Common myeloid progenitor, CD34-positive (primary cell): ENCODE data around the gene TMEM175.

Experiments used
- CTCF ChIA-PET: fragments of 350-600 bp; sonication (Branson Sonifier 250); formaldehyde crosslinking; loops from one replicate; lab custom pipeline; 2021; ENCODE audit warnings: antibody characterized with exemption; lab: Charles Lee
- POLR2A ChIA-PET: fragments of 350-600 bp; sonication (Branson Sonifier 250); formaldehyde crosslinking; loops from one replicate; lab custom pipeline; 2021; ENCODE audit warnings: antibody characterized with exemption; lab: Charles Lee
- DNase-seq, 3 donors: peaks; one replicate each; pipeline versions ENCODE4 v3.0.0 to v3.0.0-alpha.2; 2013
- H3K27ac ChIP-seq, 2 experiments: 1 replicate in 1 of 2; 2 replicates in 1 of 2; pipeline ENCODE4 v1.7.0; 2013; ENCODE audit warnings: inconsistent platforms in 2 of 2, low read length in 2 of 2, mild to moderate bottlenecking in 2 of 2, low read depth in 1 of 2, moderate library complexity in 1 of 2; ENCODE audit not compliant: severe bottlenecking in 2 of 2, insufficient read depth in 1 of 2, poor library complexity in 1 of 2
- H3K27me3 ChIP-seq, 5 experiments: replicated peaks in 2 of 5; 1 replicate in 3 of 5; 2 replicates in 2 of 5; pipeline versions ENCODE4 v1.6.1 to v1.7.0; 2013; ENCODE audit warnings: low read length in 4 of 5, mild to moderate bottlenecking in 2 of 5, moderate library complexity in 2 of 5, inconsistent platforms in 1 of 5; ENCODE audit not compliant: insufficient read depth in 5 of 5, control insufficient read depth in 4 of 5
- H3K36me3 ChIP-seq, 4 experiments: 1 replicate in 2 of 4; 2 replicates in 2 of 4; pipeline versions ENCODE4 v1.6.1 to v1.7.0; 2013; ENCODE audit warnings: low read length in 3 of 4, control low read depth in 1 of 4, mild to moderate bottlenecking in 1 of 4; ENCODE audit not compliant: control insufficient read depth in 4 of 4, insufficient read depth in 4 of 4
- H3K4me1 ChIP-seq, 4 experiments: 1 replicate in 3 of 4; 2 replicates in 1 of 4; pipeline versions ENCODE4 v1.6.1 to v1.7.1; 2013; ENCODE audit warnings: low read length in 3 of 4, mild to moderate bottlenecking in 3 of 4, control low read depth in 1 of 4, inconsistent platforms in 1 of 4, moderate library complexity in 1 of 4; ENCODE audit not compliant: control insufficient read depth in 4 of 4, insufficient read depth in 4 of 4; ENCODE audit errors: control extremely low read depth in 1 of 4
- H3K4me3 ChIP-seq, 7 experiments: 1 replicate in 4 of 7; 2 replicates in 3 of 7; pipeline versions ENCODE4 v1.5.1 to v1.7.0; 2013; ENCODE audit warnings: mild to moderate bottlenecking in 7 of 7, low read length in 6 of 7, moderate library complexity in 6 of 7, inconsistent platforms in 2 of 7, low read depth in 2 of 7, control low read depth in 1 of 7; ENCODE audit not compliant: insufficient read depth in 4 of 7, control insufficient read depth in 1 of 7; ENCODE audit errors: extremely low read depth in 1 of 7
- H3K9me3 ChIP-seq, 5 experiments: 1 replicate in 4 of 5; 2 replicates in 1 of 5; pipeline versions ENCODE4 v1.6.1 to v1.7.1; 2013; ENCODE audit warnings: low read length in 4 of 5, mild to moderate bottlenecking in 2 of 5, inconsistent platforms in 1 of 5, low read depth in 1 of 5, moderate library complexity in 1 of 5; ENCODE audit not compliant: control insufficient read depth in 4 of 5, insufficient read depth in 2 of 5; ENCODE audit errors: control extremely low read depth in 1 of 5
- WGBS: methylation state at CpG from one replicate; pipeline ENCODE4 v1.1.5; 2013; ENCODE audit not compliant: insufficient coverage; 5-methylcytosine and 5-hydroxymethylcytosine counted together

The TMEM175 gene

GRCh38 chr4:986428-986878 is 54.2 kb downstream of the TMEM175 start:
- 0% methylated on average over 11 of the region's 14 CpGs for WGBS
- H3K4me3 ChIP-seq = peak overlapping the region; percentile 65 to 90 (median 81)

GRCh38 chr4:986879-987623 is 54.8 kb downstream of the TMEM175 start, which contains the start of gene IDUA:
Gene IDUA, plus strand, starts transcription at chr4:987044. Its CDS starts 41 bp downstream, at chr4:987085.
- CTCF ChIA-PET = interaction anchor here (0.7 to 2.5 kb wide), 24 partner anchors 10 to 277 kb away, joined by 3 to 17 read pairs (median 4); partner anchors contain the start of genes DGKQ, GAK and TMEM175
- under 1% methylated on average over 60 of the region's 69 CpGs for WGBS

More at GRCh38 chr4:986428-986878, 54.2 kb downstream of the TMEM175 start:
- Histone ChIP-seq H3K27me3 (no peaks in the 10 kb centered on the region), H3K27ac (peak overlapping the region in 1 of 2 experiments; percentile 86), H3K9me3 (no peaks in the 10 kb centered on the region), H3K36me3 (peaks cover 0 to 21% (median 11%) of the 10 kb centered on the region in 4 experiments), H3K4me1 (peaks cover 6 to 30% (median 29%) of the 10 kb centered on the region in 4 experiments)
- ChIA-PET POLR2A (interaction anchor here (0.6 to 1.0 kb wide), 4 partner anchors 18 to 212 kb away, joined by 3 to 4 read pairs (median 3); partner anchors contain the start of genes GAK and TMEM175), CTCF (interaction anchor here (0.8 to 2.5 kb wide), 18 partner anchors 9 to 278 kb away, joined by 3 to 17 read pairs (median 4); partner anchors contain the start of genes DGKQ, GAK and TMEM175)
- no peak for DNase-seq

GRCh38 chr4:987624-988513 is 55.6 kb downstream of the TMEM175 start:
- Histone ChIP-seq H3K27ac (peak overlapping the region in 1 of 2 experiments; percentile 25), H3K4me1 (peaks cover 6 to 30% (median 29%) of the 10 kb centered on the region in 4 experiments), H3K9me3 (no peaks in the 10 kb centered on the region), H3K4me3 (peak overlapping the region; percentile 65 to 90 (median 81)), H3K36me3 (peaks cover 0 to 26% (median 13%) of the 10 kb centered on the region in 4 experiments), H3K27me3 (no peaks in the 10 kb centered on the region)
- 89% methylated on average over 35 of the region's 37 CpGs for WGBS
- ChIA-PET POLR2A (interaction anchor here (0.8 to 1.0 kb wide), 3 partner anchors 9 to 99 kb away, joined by 3 to 4 read pairs (median 3); partner anchors contain the start of genes GAK and TMEM175), CTCF (interaction anchor here (0.7 to 2.5 kb wide), 22 partner anchors 10 to 250 kb away, joined by 3 to 17 read pairs (median 4); partner anchors contain the start of genes DGKQ, GAK and TMEM175)
- DNase-seq = no peak

More at GRCh38 chr4:986879-987623, 54.8 kb downstream of the TMEM175 start, which contains the start of gene IDUA:
- Histone ChIP-seq H3K4me3 (peak within 1 kb of the TSS; percentile 65 to 90 (median 81)), H3K36me3 (peaks cover 0 to 26% (median 13%) of the 10 kb centered on the region in 4 experiments), H3K27me3 (no peaks in the 10 kb centered on the region), H3K9me3 (no peaks in the 10 kb centered on the region), H3K4me1 (peaks cover 6 to 30% (median 29%) of the 10 kb centered on the region in 4 experiments), H3K27ac (peak within 1 kb of the TSS in 1 of 2 experiments; percentile 86)
- DNase-seq = peak; percentile 88 to 93 (median 90)
- POLR2A ChIA-PET = interaction anchor here (0.8 to 1.0 kb wide), 4 partner anchors 8 to 212 kb away, joined by 3 to 4 read pairs (median 3); partner anchors contain the start of genes GAK and TMEM175

- no peak for DNase-seq
- Histone ChIP-seq H3K4me3 (no peak overlapping the region), H3K27ac (no peak overlapping the region), H3K36me3 (peaks cover 0 to 26% (median 13%) of the 10 kb centered on the region in 4 experiments), H3K27me3 (no peaks in the 10 kb centered on the region), H3K9me3 (no peaks in the 10 kb centered on the region), H3K4me1 (peaks cover 6 to 30% (median 29%) of the 10 kb centered on the region in 4 experiments)
- WGBS = 96% methylated on average over 65 of the region's 69 CpGs
- ChIA-PET CTCF (interaction anchor here (0.6 to 2.5 kb wide), 3 partner anchors 93 to 247 kb away, joined by 3 to 17 read pairs (median 3); no protein-coding TSS in a partner anchor), POLR2A (no interaction called here)
These were observed 56.8 kb downstream of the TMEM175 start for GRCh38 chr4:988726-989721.

DNA sequence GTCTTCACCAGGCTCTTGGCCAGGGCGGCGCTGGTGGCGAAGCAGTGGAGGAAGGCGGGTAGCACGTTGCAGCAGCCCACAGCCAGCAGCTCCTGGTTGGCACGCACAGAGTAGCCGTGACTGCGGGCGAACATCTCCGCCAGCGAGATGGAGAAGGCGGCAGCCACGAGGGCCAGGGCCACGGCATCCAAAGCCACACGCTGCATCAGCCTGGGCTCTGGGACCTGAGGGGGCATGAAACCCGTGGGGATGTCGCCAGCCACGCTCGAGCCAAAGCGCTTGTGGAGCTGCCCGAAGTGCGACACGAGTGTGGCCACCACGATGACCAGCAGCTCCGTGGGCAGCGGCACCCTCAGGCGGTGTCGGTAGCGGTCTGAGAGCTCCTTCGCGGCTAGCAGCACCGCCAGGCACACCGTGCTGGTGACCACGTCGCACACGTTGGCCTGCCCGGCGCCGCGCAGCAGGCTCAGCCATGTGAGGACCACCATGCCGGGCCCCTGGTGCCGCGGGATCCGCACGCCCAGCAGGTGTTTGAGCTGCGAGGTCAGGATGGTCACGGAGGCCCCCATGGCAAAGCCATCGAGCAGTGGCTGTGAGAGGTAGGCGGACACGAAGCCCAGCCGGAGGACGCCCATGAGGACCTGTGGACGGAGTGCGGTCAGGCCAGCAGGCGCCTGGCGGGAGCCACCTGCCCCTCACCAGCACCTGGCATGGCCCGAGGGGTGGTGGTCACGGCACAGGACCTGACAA is 57.6 kb downstream of the TMEM175 start:
- H3K27me3 ChIP-seq = no peaks in the 10 kb centered on the region
- peaks cover 6 to 27% (median 26%) of the 10 kb centered on the region in 4 experiments for H3K4me1 ChIP-seq
- 95% methylated on average over 53 of the region's 58 CpGs for WGBS
- DNase-seq = no peak
- no peaks in the 10 kb centered on the region for H3K9me3 ChIP-seq
- no peak overlapping the region for H3K4me3 ChIP-seq
- H3K27ac ChIP-seq = no peak overlapping the region
- CTCF ChIA-PET = no interaction called here
- POLR2A ChIA-PET = no interaction called here
- H3K36me3 ChIP-seq = peaks cover 0 to 26% (median 13%) of the 10 kb centered on the region in 4 experiments
